GM23338 (cell line): ENCODE results near the gene PSORS1C1. TPM values are rescaled to one million over a fixed set of nuclear protein-coding genes. Genes with fewer than 3 reads are reported as not detected.
A peak's percentile ranks its signal among the peaks of the same experiment; 100 is the strongest.

Experiments
- ATAC-seq: fragments of 200-7000 bp; cut with Tn5 transposase; 3 replicates; pipeline ENCODE4 v1.9.1; 2020
- DNase-seq: peaks from one replicate; pipeline ENCODE4 v3.0.0-alpha.2; 2015; ENCODE audit warnings: low spot score
- H2AFZ ChIP-seq: fragments of 200-600 bp; sonication (generic); 2 replicates; pipeline ENCODE4 v1.8.0; 2016; ENCODE audit warnings: antibody characterized with exemption, mild to moderate bottlenecking, moderate library complexity
- H3F3A ChIP-seq: fragments of 200-600 bp; sonication (generic); replicated peaks from 2 replicates; pipeline ENCODE4 v1.8.0; 2017; ENCODE audit warnings: antibody characterized with exemption, mixed run types, low read depth
- H3K27ac ChIP-seq: fragments of 200-600 bp; sonication (generic); 2 replicates; pipeline ENCODE4 v1.6.1; 2016; ENCODE audit warnings: low read depth
- H3K27me3 ChIP-seq: fragments of 200-600 bp; sonication (generic); 2 replicates; pipeline ENCODE4 v1.8.0; 2016; ENCODE audit warnings: mild to moderate bottlenecking, mixed run types, moderate library complexity; ENCODE audit not compliant: insufficient read depth
- H3K36me3 ChIP-seq: fragments of 200-600 bp; sonication (generic); 2 replicates; pipeline ENCODE4 v1.8.0; 2016; ENCODE audit warnings: mild to moderate bottlenecking; ENCODE audit not compliant: insufficient read depth
- H3K4me1 ChIP-seq: fragments of 200-600 bp; sonication (generic); 2 replicates; pipeline ENCODE4 v1.8.0; 2016; ENCODE audit warnings: mild to moderate bottlenecking, moderate library complexity; ENCODE audit not compliant: insufficient read depth
- H3K4me2 ChIP-seq: fragments of 200-600 bp; sonication (generic); 2 replicates; pipeline ENCODE4 v1.7.1; 2017; ENCODE audit warnings: mixed run types
- H3K4me3 ChIP-seq: fragments of 200-600 bp; sonication (generic); 2 replicates; pipeline ENCODE4 v1.6.1; 2016; ENCODE audit warnings: mixed run types
- H3K79me2 ChIP-seq: fragments of 200-600 bp; sonication (generic); replicated peaks from 2 replicates; pipeline ENCODE4 v1.8.0; 2017; ENCODE audit warnings: mild to moderate bottlenecking; ENCODE audit not compliant: insufficient read depth
- H3K9me2 ChIP-seq: fragments of 200-600 bp; sonication (generic); 2 replicates; pipeline ENCODE4 v1.8.0; 2017; ENCODE audit not compliant: insufficient read depth
- H4K20me1 ChIP-seq: fragments of 200-600 bp; sonication (generic); replicated peaks from 2 replicates; pipeline ENCODE4 v1.8.0; 2017; ENCODE audit warnings: mild to moderate bottlenecking; ENCODE audit not compliant: insufficient read depth
- H3K27ac Mint-ChIP-seq: 2 replicates; pipeline ENCODE4 v1.8.0; 2020; ENCODE audit warnings: inconsistent platforms, mild to moderate bottlenecking, moderate library complexity, mixed read lengths
- H3K27me3 Mint-ChIP-seq: 3 replicates; pipeline ENCODE4 v1.8.0; 2022; ENCODE audit warnings: low read depth, mild to moderate bottlenecking, moderate library complexity, mixed read lengths, inconsistent platforms; ENCODE audit not compliant: insufficient read depth, poor library complexity
- H3K36me3 Mint-ChIP-seq: 3 replicates; pipeline ENCODE4 v1.8.0; 2021; ENCODE audit warnings: low read depth, mild to moderate bottlenecking, inconsistent platforms, moderate library complexity, mixed read lengths
- H3K4me1 Mint-ChIP-seq: 3 replicates; pipeline ENCODE4 v1.8.0; 2020; ENCODE audit warnings: mild to moderate bottlenecking, inconsistent platforms, mixed read lengths
- H3K4me3 Mint-ChIP-seq: 3 replicates; pipeline ENCODE4 v1.8.0; 2021; ENCODE audit warnings: moderate library complexity, mild to moderate bottlenecking, inconsistent platforms, mixed read lengths
- H3K9me3 Mint-ChIP-seq: 3 replicates; pipeline ENCODE4 v1.8.0; 2020; ENCODE audit warnings: moderate library complexity, mild to moderate bottlenecking, inconsistent platforms, mixed read lengths
- CREB1 ChIP-seq: fragments of 250-450 bp; sonication (Bioruptor Pico); IDR thresholded peaks from 2 replicates; pipeline ENCODE4 v1.5.0; 2020; ENCODE audit warnings: low read depth, mild to moderate bottlenecking, moderate library complexity
- CTCF ChIP-seq, 2 experiments: fragments of 200-600 bp in 1 of 2; sonication (generic) in 1 of 2; conservative IDR thresholded peaks; 2 replicates each; pipeline versions ENCODE4 v1.5.1 to v1.6.1; 2016 to 2017; ENCODE audit warnings: antibody characterized with exemption in 2 of 2, low read depth in 2 of 2, mild to moderate bottlenecking in 2 of 2, moderate library complexity in 1 of 2
- ETS1 ChIP-seq: IDR thresholded peaks from 2 replicates; pipeline ENCODE4 v1.6.1; 2016; ENCODE audit warnings: antibody characterized with exemption
- EZH2phosphoT487 ChIP-seq: fragments of 200-600 bp; sonication (generic); IDR thresholded peaks from one replicate; pipeline ENCODE4 v1.8.1; 2018; ENCODE audit warnings: antibody characterized with exemption; ENCODE audit not compliant: unreplicated experiment
- JUNB ChIP-seq: IDR thresholded peaks from one replicate; pipeline ENCODE4 v1.6.1; 2016; ENCODE audit warnings: antibody characterized with exemption; ENCODE audit not compliant: unreplicated experiment
- NANOG ChIP-seq: IDR thresholded peaks from 2 replicates; pipeline ENCODE4 v1.6.1; 2016; ENCODE audit warnings: antibody characterized with exemption, borderline replicate concordance
- POLR2AphosphoS5 ChIP-seq: IDR thresholded peaks from 2 replicates; pipeline ENCODE4 v1.6.1; 2016; ENCODE audit warnings: antibody characterized with exemption, low read depth
- ZNF114 ChIP-seq: fragments of 250-450 bp; sonication (Bioruptor Pico); IDR thresholded peaks from 2 replicates; pipeline ENCODE4 v1.5.0; 2020; ENCODE audit warnings: mild to moderate bottlenecking, moderate library complexity
- ZNF462 ChIP-seq: fragments of 250-450 bp; sonication (Bioruptor Pico); IDR thresholded peaks from 2 replicates; pipeline ENCODE4 v1.5.0; 2020; ENCODE audit warnings: mild to moderate bottlenecking, moderate library complexity
- polyA plus RNA-seq: library from polyadenylated mRNA; unstranded; fragments of >200 nt; fragmentation: Nextera tagmentation; extraction: Ambion mirVana; gene quantifications from 2 replicates; pipeline ENCODE4 v1.2.1, GENCODE V29; 2016
- total RNA-seq: library from RNA; depleted of rRNA; stranded (reverse); fragments of >200 nt; shearing (Covaris generic); gene quantifications from 2 replicates; pipeline ENCODE4 v1.2.3, GENCODE V29; 2014

PSORS1C1 gene
- total and polyA plus RNA-seq, 2 experiments from 2014 or later = not detected

GRCh38 chr6:31126396-31127175 lies 12.0 kb downstream of the PSORS1C1 start (continued):
- no peak for TF ChIP-seq ZNF462
- no peak for TF ChIP-seq ZNF114 (CRISPR knock-in tag)
- no peak for TF ChIP-seq EZH2phosphoT487
- TF ChIP-seq CREB1 (CRISPR knock-in tag) = no peak
- no peak for TF ChIP-seq JUNB
- TF ChIP-seq POLR2AphosphoS5 = no peak
- no peak for TF ChIP-seq ETS1

- Histone ChIP-seq H3K79me2 (no peaks in the 10 kb centered on the region), H2AFZ (no peak overlapping the region), H3K4me3 (no peak overlapping the region), H3F3A (0 out of 2 replicates have a peak, but pooled peaks cover 4% of the 10 kb centered on the region), H3K4me2 (no peak overlapping the region), H3K27ac (no peak overlapping the region), H3K27me3 (no peaks in the 10 kb centered on the region), H3K4me1 (0 out of 2 replicates have a peak, but pooled peaks cover 4% of the 10 kb centered on the region), H3K9me2 (no peaks in the 10 kb centered on the region), H3K36me3 (no peaks in the 10 kb centered on the region), H4K20me1 (no peaks in the 10 kb centered on the region)
- Mint-ChIP-seq H3K4me1 (peaks cover 27% of the 10 kb centered on the region), H3K27me3 (peaks cover 12% of the 10 kb centered on the region), H3K27ac (no peak overlapping the region), H3K9me3 (no peaks in the 10 kb centered on the region; the same call in 1 of the 3 replicates), H3K36me3 (no peaks in the 10 kb centered on the region), H3K4me3 (no peak overlapping the region)
- peak; percentile 90 for DNase-seq
- ATAC-seq = peak; percentile 81
- TF ChIP-seq CTCF (conservative IDR thresholded peaks at IDR 0.05; ENCODE audit: low read depth in 2 of 2) (peak; percentile 72 to 81), NANOG (no peak)
Measured at GRCh38 chr6:31128093-31128676, 13.6 kb downstream of the PSORS1C1 start.
